ENCODE data around the gene STOML2. TPM values are rescaled to one million over a fixed set of nuclear protein-coding genes. Genes with fewer than 3 reads are reported as not detected.

The STOML2 gene
- total RNA-seq, 1 donor from 2014 or later: 83.1 TPM

DNA sequence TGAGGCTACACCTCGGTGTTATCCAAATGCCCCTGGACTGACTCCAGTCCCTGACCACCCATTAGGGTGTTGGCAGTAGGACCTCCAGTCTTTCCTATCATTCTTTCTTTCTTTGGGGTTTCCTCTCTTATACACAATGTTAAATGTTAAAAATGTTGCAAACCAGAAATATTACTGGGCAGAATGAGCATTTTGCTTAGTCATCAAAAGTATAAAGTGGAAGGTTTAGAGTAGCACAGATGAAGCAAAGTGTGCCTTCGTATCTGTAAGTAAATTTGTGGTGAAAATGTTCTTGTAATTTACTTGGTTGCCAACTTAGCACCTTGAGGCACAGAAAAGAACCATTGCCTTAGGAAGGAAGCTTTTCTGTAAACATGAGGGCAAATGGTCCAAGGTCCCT lies 37.2 kb upstream of the STOML2 start:
- Mint-ChIP-seq H3K4me1 (ENCODE audit: low read depth, unreplicated experiment) (no peaks in the 10 kb centered on the region), H3K27ac (ENCODE audit: unreplicated experiment) (no peak overlapping the region), H3K27me3 (ENCODE audit: low read depth, unreplicated experiment) (no peaks in the 10 kb centered on the region), H3K9me3 (ENCODE audit: unreplicated experiment) (peaks cover 34% of the 10 kb centered on the region), H3K4me3 (ENCODE audit: unreplicated experiment) (no peak overlapping the region), H3K36me3 (ENCODE audit: low read depth, unreplicated experiment) (peaks cover 1% of the 10 kb centered on the region)
- FAIRE-seq (no peak), DNase-seq (ENCODE audit: low read depth) (no peak)
- H3K9ac ChIP-seq (ENCODE audit: low read length): no peak overlapping the region
- H3K27me3 ChIP-seq (ENCODE audit: insufficient read depth, low read length): no peaks in the 10 kb centered on the region
- no peak overlapping the region for H3K4me2 ChIP-seq (ENCODE audit: low read length)
- TF ChIP-seq EZH2 (IDR thresholded peaks at IDR 0.05; ENCODE audit: insufficient read depth, low read length) (no peak), CTCF (IDR thresholded peaks at IDR 0.05; ENCODE audit: insufficient read depth, low read depth, low read length) (no peak)
- no peaks in the 10 kb centered on the region for H4K20me1 ChIP-seq (ENCODE audit: insufficient read depth, low read length)
- no peaks in the 10 kb centered on the region for H3K36me3 ChIP-seq (ENCODE audit: insufficient read depth, low read length)
- H3K4me3 ChIP-seq (ENCODE audit: insufficient read depth, low read depth, low read length): no peak overlapping the region
- no peaks in the 10 kb centered on the region for H3K79me2 ChIP-seq (ENCODE audit: insufficient read depth, low read length)
- no peak overlapping the region for H2AFZ ChIP-seq (ENCODE audit: low read depth, low read length)
- no peaks in the 10 kb centered on the region for H3K4me1 ChIP-seq (ENCODE audit: insufficient read depth, low read length)
- H3K9me3 ChIP-seq (ENCODE audit: insufficient read depth, low read depth, low read length): peaks cover 17% of the 10 kb centered on the region
- no peak overlapping the region for H3K27ac ChIP-seq (ENCODE audit: low read depth, low read length)

DNA sequence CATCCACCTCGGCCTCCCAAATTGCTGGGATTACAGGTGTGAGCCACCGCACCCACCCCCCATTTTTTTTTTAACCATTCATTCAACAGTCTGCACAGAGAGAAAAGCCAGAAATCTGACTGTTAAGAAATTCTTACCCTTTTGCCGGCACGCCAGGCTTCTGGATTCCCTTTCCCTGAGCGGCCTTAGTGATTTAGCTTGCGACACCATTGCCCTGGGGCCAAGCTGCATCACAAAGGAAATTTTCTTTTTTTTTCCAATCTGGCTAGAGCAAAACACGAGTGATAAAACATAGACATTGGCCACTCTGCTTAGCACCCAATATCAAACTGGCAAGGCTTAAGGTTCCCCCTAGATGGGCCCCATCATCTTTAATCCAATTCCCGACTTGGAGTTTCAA lies 33.9 kb upstream of the STOML2 start:
- Histone ChIP-seq H4K20me1 (ENCODE audit: insufficient read depth, low read length) (no peaks in the 10 kb centered on the region), H3K4me2 (ENCODE audit: low read length) (no peak overlapping the region), H2AFZ (ENCODE audit: low read depth, low read length) (no peak overlapping the region), H3K4me1 (ENCODE audit: insufficient read depth, low read length) (no peaks in the 10 kb centered on the region), H3K27ac (ENCODE audit: low read depth, low read length) (no peak overlapping the region), H3K36me3 (ENCODE audit: insufficient read depth, low read length) (no peaks in the 10 kb centered on the region), H3K79me2 (ENCODE audit: insufficient read depth, low read length) (no peaks in the 10 kb centered on the region), H3K4me3 (ENCODE audit: insufficient read depth, low read depth, low read length) (no peak overlapping the region), H3K9ac (ENCODE audit: low read length) (no peak overlapping the region), H3K9me3 (ENCODE audit: insufficient read depth, low read depth, low read length) (peaks cover 7% of the 10 kb centered on the region), H3K27me3 (ENCODE audit: insufficient read depth, low read length) (no peaks in the 10 kb centered on the region)
- Mint-ChIP-seq H3K4me3 (ENCODE audit: unreplicated experiment) (no peak overlapping the region), H3K27ac (ENCODE audit: unreplicated experiment) (no peak overlapping the region), H3K9me3 (ENCODE audit: unreplicated experiment) (peaks cover 15% of the 10 kb centered on the region), H3K4me1 (ENCODE audit: low read depth, unreplicated experiment) (no peaks in the 10 kb centered on the region), H3K36me3 (ENCODE audit: low read depth, unreplicated experiment) (peaks cover 1% of the 10 kb centered on the region), H3K27me3 (ENCODE audit: low read depth, unreplicated experiment) (no peaks in the 10 kb centered on the region)
- FAIRE-seq (no peak), DNase-seq (ENCODE audit: low read depth) (no peak)
- TF ChIP-seq EZH2 (IDR thresholded peaks at IDR 0.05; ENCODE audit: insufficient read depth, low read length): no peak
- TF ChIP-seq CTCF (IDR thresholded peaks at IDR 0.05; ENCODE audit: insufficient read depth, low read depth, low read length): no peak

DNA sequence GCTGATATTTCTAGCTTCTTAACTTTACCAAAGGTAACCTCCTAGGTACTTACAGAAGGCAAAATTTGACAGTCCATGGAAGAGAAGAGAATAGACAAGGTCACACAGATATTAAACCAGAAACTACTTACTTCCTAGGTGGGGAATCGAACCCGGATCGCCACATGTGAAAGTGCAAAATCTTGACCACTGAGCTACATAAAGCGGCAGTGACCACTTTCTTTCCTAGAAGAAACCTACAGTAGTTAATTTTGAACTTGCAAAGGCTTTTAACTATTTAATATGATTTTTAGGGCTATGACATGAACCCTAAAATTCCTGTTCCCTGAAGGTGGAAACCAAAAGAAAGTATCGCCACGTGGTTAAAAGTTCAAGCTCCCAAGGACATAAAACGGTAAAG lies 33.1 kb upstream of the STOML2 start:
- Histone ChIP-seq H3K9ac (ENCODE audit: low read length) (no peak overlapping the region), H3K4me2 (ENCODE audit: low read length) (no peak overlapping the region), H2AFZ (ENCODE audit: low read depth, low read length) (no peak overlapping the region), H3K27ac (ENCODE audit: low read depth, low read length) (no peak overlapping the region), H3K36me3 (ENCODE audit: insufficient read depth, low read length) (no peaks in the 10 kb centered on the region), H3K4me1 (ENCODE audit: insufficient read depth, low read length) (no peaks in the 10 kb centered on the region), H3K4me3 (ENCODE audit: insufficient read depth, low read depth, low read length) (no peak overlapping the region), H3K79me2 (ENCODE audit: insufficient read depth, low read length) (no peaks in the 10 kb centered on the region), H3K9me3 (ENCODE audit: insufficient read depth, low read depth, low read length) (peaks cover 4% of the 10 kb centered on the region), H3K27me3 (ENCODE audit: insufficient read depth, low read length) (no peaks in the 10 kb centered on the region), H4K20me1 (ENCODE audit: insufficient read depth, low read length) (no peaks in the 10 kb centered on the region)
- TF ChIP-seq EZH2 (IDR thresholded peaks at IDR 0.05; ENCODE audit: insufficient read depth, low read length) (no peak), CTCF (IDR thresholded peaks at IDR 0.05; ENCODE audit: insufficient read depth, low read depth, low read length) (no peak)
- Mint-ChIP-seq H3K27ac (ENCODE audit: unreplicated experiment) (no peak overlapping the region), H3K4me1 (ENCODE audit: low read depth, unreplicated experiment) (no peaks in the 10 kb centered on the region), H3K27me3 (ENCODE audit: low read depth, unreplicated experiment) (no peaks in the 10 kb centered on the region), H3K36me3 (ENCODE audit: low read depth, unreplicated experiment) (peaks cover 1% of the 10 kb centered on the region), H3K4me3 (ENCODE audit: unreplicated experiment) (no peak overlapping the region), H3K9me3 (ENCODE audit: unreplicated experiment) (peaks cover 11% of the 10 kb centered on the region)
- DNase-seq (ENCODE audit: low read depth) (no peak), FAIRE-seq (no peak)
